Neural crest cell (in vitro differentiated cells): ENCODE measurements around the gene CAPN8. TPM values are rescaled to one million over a fixed set of nuclear protein-coding genes. Genes with fewer than 3 reads are reported as not detected.

Experiments used
- DNase-seq: peaks from one replicate; pipeline ENCODE4 v3.0.0; 2021; ENCODE audit warnings: low read depth, mixed read lengths, low spot score
- H3K27ac Mint-ChIP-seq: one replicate; pipeline ENCODE4 v1.8.0; 2021; ENCODE audit warnings: mild to moderate bottlenecking, mixed read lengths; ENCODE audit not compliant: unreplicated experiment
- H3K27me3 Mint-ChIP-seq: 2 replicates; pipeline ENCODE4 v1.8.0; 2021; ENCODE audit warnings: low read depth, mild to moderate bottlenecking, mixed read lengths
- H3K36me3 Mint-ChIP-seq: 2 replicates; pipeline ENCODE4 v1.8.0; 2021; ENCODE audit warnings: low read depth, mild to moderate bottlenecking, mixed read lengths
- H3K4me1 Mint-ChIP-seq: 2 replicates; pipeline ENCODE4 v1.8.0; 2021; ENCODE audit warnings: mixed read lengths
- H3K4me3 Mint-ChIP-seq: one replicate; pipeline ENCODE4 v1.8.0; 2021; ENCODE audit warnings: mild to moderate bottlenecking, mixed read lengths
- H3K9me3 Mint-ChIP-seq: 2 replicates; pipeline ENCODE4 v1.8.0; 2021; ENCODE audit warnings: mixed read lengths
- CTCF ChIP-seq: fragments of 200-600 bp; sonication (generic); conservative IDR thresholded peaks from 2 replicates; pipeline ENCODE4 v1.5.0; 2021; ENCODE audit warnings: antibody characterized with exemption, mild to moderate bottlenecking
- total RNA-seq: library from RNA; stranded (reverse); gene quantifications from 2 replicates; pipeline ENCODE4 v1.2.1, GENCODE V29; 2021

CAPN8 gene
- total RNA-seq, 1 donor from 2014 or later, result not detected

- DNase-seq, result no peak
- Mint-ChIP-seq H3K4me3 (no peak overlapping the region), H3K27me3 (peaks cover 5% of the 10 kb centered on the region), H3K36me3 (no peaks in the 10 kb centered on the region), H3K27ac (no peak overlapping the region), H3K9me3 (peaks cover 2% of the 10 kb centered on the region), H3K4me1 (peaks cover 9% of the 10 kb centered on the region)
- TF ChIP-seq CTCF, result no peak
These were observed 7.5 kb downstream of the CAPN8 start for GRCh38 chr1:223657978-223658377.

GRCh38 chr1:223654083-223654482 is 11.4 kb downstream of the CAPN8 start:
- Mint-ChIP-seq H3K9me3 (peaks cover 2% of the 10 kb centered on the region), H3K36me3 (no peaks in the 10 kb centered on the region), H3K27ac (no peak overlapping the region), H3K27me3 (no peaks in the 10 kb centered on the region), H3K4me1 (peaks cover 23% of the 10 kb centered on the region), H3K4me3 (no peak overlapping the region)
- no peak for DNase-seq
- TF ChIP-seq CTCF, result no peak

GRCh38 chr1:223653431-223653830 is 12.1 kb downstream of the CAPN8 start:
- H3K4me3 Mint-ChIP-seq, result no peak overlapping the region
- peaks cover 23% of the 10 kb centered on the region for H3K4me1 Mint-ChIP-seq
- peaks cover 5% of the 10 kb centered on the region for H3K9me3 Mint-ChIP-seq
- H3K27me3 Mint-ChIP-seq, result no peaks in the 10 kb centered on the region
- no peak for TF ChIP-seq CTCF
- H3K36me3 Mint-ChIP-seq, result no peaks in the 10 kb centered on the region
- DNase-seq, result no peak
- H3K27ac Mint-ChIP-seq, result no peak overlapping the region

GRCh38 chr1:223653015-223653414 is 12.5 kb downstream of the CAPN8 start:
- Mint-ChIP-seq H3K9me3 (peaks cover 6% of the 10 kb centered on the region), H3K27ac (no peak overlapping the region)
- no peak for TF ChIP-seq CTCF

GRCh38 chr1:223652436-223652941 is 13.0 kb downstream of the CAPN8 start:
- peak; percentile 10 for DNase-seq
- Mint-ChIP-seq H3K4me3 (no peak overlapping the region), H3K36me3 (no peaks in the 10 kb centered on the region), H3K27me3 (no peaks in the 10 kb centered on the region), H3K9me3 (peaks cover 6% of the 10 kb centered on the region), H3K27ac (no peak overlapping the region), H3K4me1 (peaks cover 23% of the 10 kb centered on the region)
- TF ChIP-seq CTCF, result no peak

More at GRCh38 chr1:223653015-223653414, 12.5 kb downstream of the CAPN8 start:
- Mint-ChIP-seq H3K36me3 (no peaks in the 10 kb centered on the region), H3K4me1 (peaks cover 23% of the 10 kb centered on the region), H3K4me3 (no peak overlapping the region), H3K27me3 (no peaks in the 10 kb centered on the region)
- no peak for DNase-seq
